Amygdala (tissue), 56 donors: ENCODE measurements around the gene PCDHGA5.
A peak's percentile ranks its signal among the peaks of the same experiment; 100 is the strongest.
"Not testable (repeated sequence)": the region's sequence is repeated elsewhere in the genome, so short reads cannot be mapped to it uniquely, and the experiment has no call there.

Experiments used
- DNase-seq, 56 donors: peaks; one replicate each; lab custom pipeline; 2025; lab: John Stamatoyannopoulos, UW

PCDHGA5 gene

DNA sequence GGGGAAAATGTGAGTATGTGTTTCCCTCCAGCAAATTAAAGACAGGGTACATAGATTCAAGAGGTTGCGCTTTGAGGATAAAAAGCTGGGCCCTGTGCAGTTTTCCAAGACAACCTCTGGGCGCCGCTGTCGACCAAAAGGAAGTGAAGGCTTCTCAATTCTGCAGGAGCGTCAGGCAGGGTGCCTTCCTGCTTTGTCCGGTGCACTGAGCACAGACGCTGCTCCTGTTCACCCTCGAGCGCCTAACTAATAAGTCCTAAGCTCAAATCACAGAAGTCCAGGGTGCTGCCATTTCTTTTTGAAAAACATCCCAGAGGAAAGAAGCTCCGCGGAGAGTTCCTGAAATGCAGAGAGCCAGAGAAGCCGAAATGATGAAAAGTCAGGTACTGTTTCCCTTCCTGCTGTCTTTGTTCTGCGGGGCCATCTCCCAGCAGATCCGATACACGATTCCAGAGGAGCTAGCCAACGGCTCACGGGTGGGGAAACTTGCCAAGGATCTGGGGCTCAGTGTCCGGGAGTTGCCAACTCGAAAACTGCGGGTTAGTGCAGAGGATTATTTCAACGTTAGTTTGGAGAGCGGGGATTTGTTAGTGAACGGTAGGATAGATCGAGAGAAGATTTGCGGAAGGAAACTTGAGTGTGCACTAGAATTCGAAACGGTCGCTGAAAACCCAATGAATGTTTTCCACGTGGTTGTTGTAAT is 13.9 kb upstream of the PCDHGA5 start, which contains the start of gene PCDHGB1:
PCDHGB1 (plus strand) TSS at position 183 of the 703 bp plus-strand sequence; CDS start at position 345, 162 bp downstream.
- peak in 4 of 56 donors; percentile 2 to 17 (median 12) for DNase-seq

DNA sequence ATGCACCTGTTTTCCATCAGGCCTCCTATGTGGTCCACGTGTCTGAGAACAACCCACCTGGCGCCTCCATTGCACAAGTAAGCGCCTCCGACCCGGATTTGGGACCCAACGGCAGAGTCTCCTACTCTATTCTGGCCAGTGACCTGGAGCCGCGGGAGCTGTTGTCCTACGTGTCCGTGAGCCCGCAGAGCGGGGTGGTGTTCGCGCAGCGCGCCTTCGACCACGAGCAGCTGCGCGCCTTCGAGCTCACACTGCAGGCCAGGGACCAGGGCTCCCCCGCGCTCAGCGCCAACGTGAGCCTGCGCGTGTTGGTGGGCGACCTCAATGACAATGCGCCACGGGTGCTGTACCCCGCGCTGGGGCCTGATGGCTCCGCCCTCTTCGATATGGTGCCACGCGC is 12.4 kb upstream of the PCDHGA5 start:
- DNase-seq, result no peak

DNA sequence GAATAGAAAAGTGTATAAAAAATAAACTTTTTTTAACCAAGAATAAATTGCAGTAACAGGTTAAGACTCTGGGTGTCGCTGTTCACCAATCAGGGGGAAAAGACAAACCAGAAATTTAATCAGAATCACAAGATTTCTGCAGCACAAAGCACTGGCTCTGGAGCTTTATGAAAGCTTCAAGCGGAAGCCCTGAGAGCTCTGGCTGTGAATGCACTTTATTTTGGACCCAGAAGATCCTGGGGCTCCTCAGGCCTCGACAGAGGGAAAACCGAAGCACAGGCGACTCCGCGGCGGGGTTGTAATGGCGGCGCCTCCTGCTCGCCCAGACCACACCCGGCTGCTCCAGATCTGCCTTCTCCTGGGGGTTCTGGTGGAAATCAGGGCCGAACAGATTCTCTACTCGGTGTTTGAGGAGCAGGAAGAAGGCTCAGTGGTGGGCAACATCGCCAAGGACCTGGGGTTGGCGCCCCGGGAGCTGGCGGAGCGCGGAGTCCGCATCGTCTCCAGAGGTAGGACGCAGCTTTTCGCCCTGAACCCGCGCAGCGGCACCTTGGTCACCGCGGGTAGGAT is 9.0 kb upstream of the PCDHGA5 start, which contains the start of gene PCDHGA4:
PCDHGA4 (plus strand) TSS at position 122 of the 570 bp plus-strand sequence; CDS start at position 209, 87 bp downstream.
- DNase-seq, result no peak

DNA sequence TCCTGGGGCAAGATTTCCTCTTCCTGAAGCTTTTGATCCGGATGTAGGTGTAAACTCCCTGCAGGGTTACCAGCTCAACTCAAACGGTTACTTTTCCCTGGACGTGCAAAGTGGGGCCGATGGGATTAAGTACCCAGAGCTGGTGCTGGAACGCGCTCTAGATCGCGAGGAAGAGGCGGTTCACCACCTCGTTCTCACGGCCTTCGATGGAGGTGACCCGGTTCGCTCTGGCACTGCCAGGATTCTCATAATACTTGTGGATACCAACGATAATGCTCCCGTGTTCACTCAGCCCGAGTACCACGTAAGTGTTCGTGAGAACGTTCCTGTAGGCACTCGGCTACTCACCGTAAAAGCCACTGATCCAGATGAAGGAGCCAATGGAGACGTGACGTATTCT is 8.3 kb upstream of the PCDHGA5 start:
- no peak for DNase-seq

DNA sequence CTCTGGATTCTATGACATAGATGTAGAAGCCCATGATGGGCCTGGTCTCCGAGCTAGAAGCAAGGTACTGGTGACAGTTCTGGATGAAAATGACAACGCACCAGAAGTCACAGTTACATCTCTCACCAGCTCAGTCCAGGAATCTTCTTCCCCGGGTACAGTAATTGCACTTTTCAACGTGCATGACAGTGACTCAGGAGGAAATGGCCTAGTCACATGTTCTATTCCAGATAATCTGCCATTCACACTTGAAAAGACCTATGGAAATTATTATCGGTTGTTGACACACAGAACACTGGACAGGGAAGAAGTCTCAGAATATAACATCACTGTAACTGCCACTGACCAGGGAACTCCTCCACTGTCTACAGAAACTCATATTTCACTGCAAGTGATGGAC is 7.8 kb upstream of the PCDHGA5 start:
- DNase-seq, result no peak

DNA sequence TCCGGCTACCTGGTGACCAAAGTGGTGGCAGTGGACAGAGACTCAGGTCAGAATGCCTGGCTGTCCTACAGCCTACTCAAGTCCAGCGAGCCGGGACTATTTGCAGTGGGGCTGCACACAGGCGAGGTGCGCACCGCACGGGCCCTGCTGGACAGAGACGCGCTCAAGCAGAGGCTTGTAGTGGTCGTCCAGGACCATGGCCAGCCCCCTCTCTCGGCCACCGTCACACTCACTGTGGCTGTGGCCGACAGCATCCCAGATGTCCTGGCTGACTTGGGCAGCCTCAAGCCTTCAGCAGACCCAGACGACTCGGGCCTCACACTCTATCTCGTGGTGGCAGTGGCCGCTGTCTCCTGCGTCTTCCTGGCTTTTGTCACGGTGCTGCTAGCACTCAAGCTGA is 7.0 kb upstream of the PCDHGA5 start:
- no peak for DNase-seq

DNA sequence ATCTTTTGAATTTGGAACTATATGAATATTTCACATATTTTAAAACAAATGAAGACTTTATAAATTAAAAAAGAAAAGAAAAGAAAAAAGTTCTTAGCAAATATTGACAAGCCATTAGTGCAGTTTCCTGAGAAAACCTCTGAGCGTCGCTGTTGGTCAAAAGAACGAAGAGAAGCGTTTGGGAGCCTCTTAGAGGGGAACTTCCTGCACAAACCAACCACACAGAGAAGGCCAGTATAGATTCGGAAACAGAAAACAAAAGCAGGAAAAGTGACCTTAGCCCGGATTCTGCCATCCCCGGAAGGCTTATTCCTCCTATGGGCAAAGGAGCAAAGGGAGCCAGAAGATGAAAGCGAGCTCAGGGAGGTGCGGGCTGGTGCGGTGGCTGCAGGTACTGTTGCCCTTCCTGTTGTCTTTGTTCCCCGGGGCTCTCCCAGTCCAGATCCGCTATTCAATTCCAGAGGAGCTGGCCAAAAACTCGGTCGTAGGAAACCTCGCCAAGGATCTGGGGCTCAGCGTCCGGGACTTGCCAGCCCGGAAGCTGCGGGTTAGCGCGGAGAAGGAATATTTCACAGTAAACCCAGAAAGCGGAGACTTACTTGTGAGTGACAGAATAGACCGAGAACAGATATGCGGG is 4.1 kb upstream of the PCDHGA5 start, which contains the start of gene PCDHGB2:
PCDHGB2 (plus strand) TSS at position 205 of the 637 bp plus-strand sequence; CDS start at position 347, 142 bp downstream.
- no peak for DNase-seq

DNA sequence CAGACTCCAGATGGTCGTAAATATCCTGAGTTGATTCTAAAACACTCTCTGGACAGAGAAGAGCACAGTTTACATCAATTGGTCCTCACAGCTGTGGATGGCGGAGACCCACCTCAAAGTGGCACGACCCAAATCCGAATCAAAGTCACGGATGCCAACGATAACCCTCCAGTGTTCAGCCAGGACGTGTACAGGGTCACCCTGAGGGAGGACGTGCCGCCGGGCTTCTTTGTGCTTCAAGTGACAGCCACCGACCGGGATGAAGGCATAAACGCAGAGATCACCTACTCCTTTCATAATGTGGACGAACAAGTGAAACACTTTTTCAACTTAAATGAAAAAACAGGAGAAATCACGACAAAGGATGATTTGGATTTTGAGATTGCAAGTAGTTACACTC is 3.3 kb upstream of the PCDHGA5 start:
- no peak for DNase-seq

DNA sequence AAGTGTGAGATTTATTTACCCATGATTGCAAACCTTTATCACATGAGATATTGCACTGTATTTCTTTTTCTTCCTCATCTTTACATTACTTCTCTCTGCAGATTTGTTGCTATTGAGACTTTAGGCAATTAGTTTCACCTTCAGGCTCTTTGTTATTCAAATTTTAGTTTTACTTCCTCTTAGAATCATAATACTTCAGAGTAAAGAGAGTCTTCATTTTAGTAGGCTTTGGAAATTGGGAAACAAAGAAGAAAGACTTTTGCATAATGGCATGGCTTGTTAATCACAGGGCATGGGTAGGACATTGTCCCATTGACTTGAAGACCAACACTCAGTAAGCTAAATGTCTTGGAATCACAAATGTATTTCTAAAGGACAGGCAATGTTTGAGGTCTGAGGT is 1.2 kb upstream of the PCDHGA5 start:
- no peak for DNase-seq

DNA sequence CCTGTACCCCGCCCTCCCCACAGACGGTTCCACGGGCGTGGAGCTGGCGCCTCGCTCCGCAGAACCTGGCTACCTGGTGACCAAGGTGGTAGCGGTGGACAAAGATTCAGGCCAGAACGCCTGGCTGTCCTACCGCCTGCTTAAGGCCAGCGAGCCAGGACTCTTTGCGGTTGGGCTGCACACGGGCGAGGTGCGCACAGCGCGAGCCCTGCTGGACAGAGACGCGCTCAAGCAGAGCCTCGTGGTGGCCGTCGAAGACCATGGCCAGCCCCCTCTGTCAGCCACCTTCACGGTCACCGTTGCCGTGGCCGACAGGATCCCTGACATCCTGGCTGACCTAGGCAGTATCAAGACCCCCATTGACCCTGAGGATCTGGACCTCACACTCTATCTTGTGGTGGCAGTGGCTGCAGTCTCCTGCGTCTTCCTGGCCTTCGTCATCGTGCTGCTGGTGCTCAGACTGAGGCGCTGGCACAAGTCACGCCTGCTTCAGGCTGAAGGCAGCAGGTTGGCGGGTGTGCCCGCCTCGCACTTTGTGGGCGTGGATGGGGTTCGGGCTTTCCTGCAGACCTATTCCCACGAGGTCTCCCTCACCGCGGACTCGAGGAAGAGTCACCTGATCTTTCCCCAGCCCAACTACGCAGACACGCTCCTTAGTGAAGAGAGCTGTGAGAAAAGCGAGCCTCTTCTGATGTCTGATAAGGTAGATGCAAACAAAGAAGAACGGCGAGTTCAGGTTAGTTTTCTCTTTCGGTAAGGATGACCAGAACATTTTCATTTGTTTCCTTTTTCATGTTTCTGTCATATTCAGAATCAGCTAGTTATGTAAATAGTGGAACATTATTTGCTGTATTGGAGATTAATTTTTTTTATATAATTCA is 2.3 kb downstream of the PCDHGA5 start:
- DNase-seq, result no peak

DNA sequence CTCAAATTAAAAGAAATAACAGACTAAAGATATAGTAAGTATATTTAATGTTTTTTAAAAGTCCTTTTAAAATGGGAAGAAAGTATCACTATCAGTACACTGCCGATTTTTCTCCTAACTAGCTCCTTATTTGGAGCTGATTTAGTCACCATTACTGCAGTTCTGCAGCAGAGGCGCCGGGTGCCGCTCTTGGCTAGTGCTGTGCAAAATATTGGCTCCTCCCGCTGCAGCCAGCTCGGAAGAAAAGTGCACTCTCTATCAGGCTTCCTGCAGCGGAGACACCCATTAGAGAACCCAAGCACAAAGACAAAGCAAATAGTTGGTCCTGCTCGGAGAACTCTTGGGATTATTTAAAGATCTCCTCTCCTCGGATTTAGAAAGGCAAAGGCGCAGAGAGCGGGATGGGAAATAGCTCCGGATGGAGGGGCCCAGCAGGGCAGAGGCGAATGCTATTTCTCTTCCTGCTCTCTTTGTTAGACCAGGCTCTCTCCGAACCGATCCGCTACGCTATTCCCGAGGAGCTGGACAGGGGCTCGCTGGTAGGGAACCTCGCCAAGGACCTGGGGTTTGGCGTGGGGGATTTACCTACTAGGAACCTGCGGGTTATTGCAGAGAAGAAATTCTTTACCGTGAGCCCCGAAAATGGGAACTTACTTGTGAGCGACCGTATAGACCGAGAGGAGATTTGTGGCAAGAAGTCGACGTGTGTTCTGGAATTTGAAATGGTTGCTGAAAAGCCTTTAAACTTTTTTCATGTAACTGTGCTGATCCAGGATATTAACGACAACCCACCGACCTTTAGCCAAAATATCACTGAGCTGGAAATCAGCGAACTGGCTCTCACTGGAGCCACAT is 6.3 kb downstream of the PCDHGA5 start, which contains the start of gene PCDHGB3:
PCDHGB3 (plus strand) TSS at position 249 of the 855 bp plus-strand sequence; CDS start at position 402, 153 bp downstream.
- peak in 2 of 56 donors; percentile 2 to 3 for DNase-seq

DNA sequence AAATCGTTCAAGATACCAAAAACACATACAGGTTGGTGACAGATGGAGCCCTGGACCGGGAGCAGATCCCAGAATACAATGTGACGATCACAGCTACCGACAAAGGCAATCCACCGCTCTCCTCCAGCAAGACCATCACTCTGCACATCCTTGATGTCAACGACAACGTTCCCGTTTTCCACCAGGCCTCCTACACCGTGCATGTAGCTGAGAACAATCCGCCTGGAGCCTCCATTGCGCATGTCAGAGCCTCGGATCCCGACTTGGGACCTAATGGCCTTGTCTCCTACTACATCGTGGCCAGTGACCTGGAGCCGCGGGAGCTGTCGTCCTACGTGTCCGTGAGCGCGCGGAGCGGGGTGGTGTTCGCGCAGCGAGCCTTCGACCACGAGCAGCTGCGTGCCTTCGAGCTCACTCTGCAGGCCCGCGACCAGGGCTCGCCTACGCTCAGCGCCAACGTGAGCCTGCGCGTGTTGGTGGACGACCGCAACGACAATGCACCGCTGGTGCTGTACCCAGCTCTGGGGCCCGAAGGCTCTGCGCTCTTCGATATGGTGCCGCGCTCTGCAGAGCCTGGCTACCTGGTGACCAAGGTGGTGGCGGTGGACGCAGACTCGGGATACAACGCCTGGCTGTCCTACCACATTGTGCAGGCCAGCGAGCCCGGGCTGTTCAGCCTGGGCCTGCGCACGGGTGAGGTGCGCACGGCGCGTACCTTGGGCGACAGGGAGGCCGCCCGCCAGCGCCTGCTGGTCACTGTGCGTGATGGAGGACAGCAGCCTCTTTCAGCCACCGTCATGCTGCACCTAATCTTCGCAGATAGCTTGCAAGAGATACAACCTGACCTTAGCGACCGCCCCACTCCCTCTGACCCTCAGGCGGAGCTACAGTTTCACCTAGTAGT is 7.9 kb downstream of the PCDHGA5 start:
- DNase-seq, result no peak

DNA sequence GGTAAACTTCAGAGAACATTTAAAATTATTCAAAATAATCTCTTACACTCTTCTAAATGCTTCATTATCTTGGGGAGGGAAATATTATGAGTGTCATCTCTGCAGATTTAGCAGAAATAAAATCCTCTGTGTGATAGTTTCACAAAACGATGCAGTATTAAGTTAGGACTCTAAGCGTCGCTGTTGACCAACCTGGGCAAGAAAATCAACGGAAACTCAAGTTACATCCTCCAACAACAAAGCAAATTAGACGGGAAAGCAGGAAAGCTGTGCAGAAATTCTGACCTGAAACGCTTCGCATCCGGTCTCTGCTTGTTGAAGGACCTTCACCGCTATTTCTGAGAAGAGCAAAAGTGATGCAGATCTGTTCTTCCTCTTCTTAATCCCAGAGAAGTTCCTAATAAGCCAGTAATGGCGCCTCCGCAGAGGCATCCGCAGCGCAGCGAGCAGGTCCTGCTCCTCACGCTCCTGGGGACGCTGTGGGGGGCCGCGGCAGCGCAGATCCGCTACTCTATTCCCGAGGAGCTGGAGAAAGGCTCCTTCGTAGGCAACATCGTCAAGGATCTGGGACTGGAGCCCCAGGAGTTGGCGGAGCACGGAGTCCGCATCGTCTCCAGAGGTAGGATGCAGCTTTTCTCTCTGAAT is 9.8 kb downstream of the PCDHGA5 start, which contains the start of gene PCDHGA6:
PCDHGA6 (plus strand) TSS at position 219 of the 645 bp plus-strand sequence; CDS start at position 412, 193 bp downstream.
- DNase-seq, result no peak

DNA sequence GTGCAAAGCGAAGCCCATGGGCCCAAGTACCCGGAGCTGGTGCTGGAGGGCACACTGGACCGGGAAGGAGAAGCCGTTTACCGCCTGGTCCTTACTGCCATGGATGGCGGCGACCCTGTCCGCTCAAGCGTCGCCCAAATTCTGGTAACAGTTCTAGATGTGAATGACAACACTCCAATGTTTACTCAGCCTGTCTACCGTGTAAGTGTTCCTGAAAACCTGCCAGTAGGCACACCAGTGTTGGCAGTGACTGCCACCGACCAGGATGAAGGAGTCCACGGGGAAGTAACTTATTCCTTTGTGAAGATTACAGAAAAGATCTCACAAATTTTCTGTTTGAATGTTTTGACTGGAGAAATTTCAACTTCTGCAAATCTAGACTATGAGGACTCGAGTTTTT is 10.7 kb downstream of the PCDHGA5 start:
- no peak for DNase-seq

DNA sequence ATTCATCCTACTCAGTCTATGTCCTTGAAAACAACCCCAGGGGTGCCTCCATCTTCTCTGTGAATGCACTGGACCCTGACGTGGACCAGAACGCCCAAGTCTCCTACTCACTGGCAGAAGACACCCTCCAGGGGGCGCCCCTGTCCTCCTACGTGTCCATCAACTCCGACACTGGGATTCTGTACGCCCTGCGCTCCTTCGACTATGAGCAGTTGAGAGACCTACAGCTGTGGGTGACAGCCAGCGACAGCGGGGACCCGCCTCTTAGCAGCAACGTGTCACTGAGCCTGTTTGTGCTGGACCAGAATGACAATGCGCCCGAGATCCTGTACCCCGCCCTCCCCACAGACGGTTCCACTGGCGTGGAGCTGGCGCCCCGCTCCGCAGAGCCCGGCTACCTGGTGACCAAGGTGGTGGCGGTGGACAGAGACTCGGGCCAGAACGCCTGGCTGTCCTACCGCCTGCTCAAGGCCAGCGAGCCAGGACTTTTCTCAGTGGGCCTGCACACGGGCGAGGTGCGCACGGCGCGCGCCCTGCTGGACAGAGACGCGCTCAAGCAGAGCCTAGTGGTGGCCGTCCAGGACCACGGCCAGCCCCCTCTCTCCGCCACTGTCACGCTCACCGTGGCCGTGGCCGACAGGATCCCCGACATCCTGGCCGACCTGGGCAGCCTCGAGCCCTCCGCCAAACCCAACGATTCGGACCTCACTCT is 11.6 kb downstream of the PCDHGA5 start:
- DNase-seq, result not testable (repeated sequence)

DNA sequence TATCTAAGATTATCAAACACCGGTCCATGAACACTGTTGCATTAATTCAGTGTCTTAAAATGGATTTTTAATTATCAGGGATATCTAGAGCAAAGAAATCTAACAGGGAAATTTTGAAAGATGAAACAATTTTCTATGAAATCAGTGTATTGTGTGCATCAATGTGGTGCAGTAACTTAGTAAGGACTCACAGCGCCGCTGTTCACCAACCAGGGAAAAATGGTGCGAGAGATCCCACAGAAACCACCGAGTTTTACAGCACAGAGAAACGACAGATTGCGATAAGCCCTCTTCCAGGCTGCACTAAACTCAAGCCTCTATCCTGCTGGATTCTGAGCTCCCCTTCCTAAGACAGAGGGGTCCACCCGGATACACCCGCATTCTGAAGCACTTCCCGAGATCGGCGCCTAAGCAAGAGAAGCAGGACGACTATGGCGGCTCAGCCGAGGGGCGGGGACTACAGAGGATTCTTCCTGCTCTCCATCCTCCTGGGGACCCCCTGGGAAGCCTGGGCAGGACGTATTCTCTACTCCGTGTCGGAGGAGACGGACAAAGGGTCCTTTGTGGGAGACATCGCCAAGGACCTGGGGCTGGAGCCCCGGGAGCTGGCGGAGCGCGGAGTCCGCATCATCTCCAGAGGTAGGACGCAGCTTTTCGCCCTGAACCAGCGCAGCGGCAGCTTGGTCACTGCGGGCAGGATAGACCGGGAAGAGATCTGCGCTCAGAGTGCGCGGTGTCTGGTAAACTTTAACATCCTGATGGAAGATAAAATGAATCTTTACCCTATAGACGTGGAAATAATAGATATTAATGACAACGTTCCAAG is 18.7 kb downstream of the PCDHGA5 start, which contains the start of gene PCDHGA7:
PCDHGA7 (plus strand) TSS at position 274 of the 826 bp plus-strand sequence; CDS start at position 432, 158 bp downstream.
- DNase-seq, result no peak
